HG02588 (cell line): Measurements from ENCODE around the gene ATP8A2.

Experiments used
- ATAC-seq: cut with Tn5 transposase; IDR thresholded peaks from one replicate; pipeline ENCODE4 v1.9.1; 2021; ENCODE audit warnings: mild to moderate bottlenecking, moderate library complexity; ENCODE audit not compliant: unreplicated experiment

ATP8A2 gene

DNA sequence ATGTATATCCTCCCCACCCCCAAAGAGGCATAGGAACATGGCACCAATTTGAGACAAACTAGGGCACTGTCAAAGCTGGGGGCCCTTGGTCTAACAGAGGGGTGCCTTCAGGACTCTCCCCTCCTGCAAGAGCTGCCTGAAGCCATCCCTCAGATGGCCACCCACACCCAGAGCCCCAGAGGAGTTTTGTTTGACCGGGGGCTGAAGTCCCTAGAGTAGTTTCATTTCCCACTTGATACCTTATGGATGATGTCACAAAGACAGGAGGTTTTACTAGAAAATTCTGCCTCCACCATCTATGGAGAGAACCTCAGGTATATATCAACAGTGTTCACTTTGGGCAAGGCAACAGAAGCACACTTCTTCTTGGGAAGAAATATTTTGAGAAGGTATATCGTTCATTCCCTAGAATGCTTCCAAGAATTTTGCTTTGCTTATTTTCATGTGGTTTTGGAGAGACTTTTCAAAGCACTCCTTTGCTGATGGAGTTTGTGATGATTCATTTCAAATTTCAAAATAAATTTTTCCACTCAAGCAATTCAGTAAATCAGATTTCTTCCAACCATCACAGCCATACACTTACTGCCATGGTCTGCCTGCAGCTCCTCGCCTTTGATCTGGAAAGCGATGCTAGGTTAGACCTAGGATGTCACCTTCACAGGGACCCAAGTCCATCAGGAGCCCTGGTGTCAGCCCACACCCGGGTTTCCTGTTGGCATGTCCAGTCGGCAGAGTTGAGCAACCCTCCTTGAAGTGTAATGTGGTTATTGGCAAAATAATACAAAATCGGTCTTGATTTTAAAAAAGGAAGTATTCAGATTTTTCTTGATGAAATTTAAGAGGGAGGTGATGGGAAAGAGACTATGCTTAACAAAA lies 473.0 kb downstream of the ATP8A2 start:
- no peak for ATAC-seq

DNA sequence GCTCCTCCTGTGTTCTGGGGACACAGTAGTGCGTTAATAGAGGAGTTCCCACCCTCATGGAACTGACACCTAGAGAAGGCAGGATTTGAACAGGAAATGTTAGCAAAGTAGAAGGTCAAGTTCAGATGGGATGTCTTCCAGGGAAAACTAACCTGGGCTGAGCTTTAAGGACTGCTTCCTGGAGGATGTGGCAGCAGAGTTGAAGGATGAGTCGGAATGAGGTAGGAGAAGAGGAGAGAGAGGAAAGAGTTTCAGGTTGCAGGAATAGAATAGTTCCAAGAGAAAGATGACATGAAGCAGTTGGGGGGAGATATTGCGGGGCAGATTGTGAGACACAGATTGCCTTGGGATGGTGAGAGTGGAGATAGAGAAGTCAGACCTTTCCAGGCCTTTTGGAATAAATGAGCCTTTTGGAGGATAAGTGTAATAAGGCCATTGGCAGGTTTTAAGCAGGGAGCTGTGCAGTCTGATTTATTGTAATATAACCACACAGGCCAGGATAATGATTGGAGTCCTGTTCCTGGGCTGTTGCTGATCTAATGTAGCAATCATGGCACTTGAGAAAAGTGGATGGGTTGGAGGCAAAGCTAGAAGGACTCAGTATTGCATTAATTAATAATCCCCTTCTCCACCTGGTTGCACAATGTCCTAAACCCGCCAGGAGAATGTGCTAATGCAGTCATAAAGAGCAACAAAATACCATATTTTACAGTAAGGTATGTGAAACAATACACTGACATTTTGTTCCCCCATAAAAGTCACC lies 474.6 kb downstream of the ATP8A2 start:
- ATAC-seq: no peak

DNA sequence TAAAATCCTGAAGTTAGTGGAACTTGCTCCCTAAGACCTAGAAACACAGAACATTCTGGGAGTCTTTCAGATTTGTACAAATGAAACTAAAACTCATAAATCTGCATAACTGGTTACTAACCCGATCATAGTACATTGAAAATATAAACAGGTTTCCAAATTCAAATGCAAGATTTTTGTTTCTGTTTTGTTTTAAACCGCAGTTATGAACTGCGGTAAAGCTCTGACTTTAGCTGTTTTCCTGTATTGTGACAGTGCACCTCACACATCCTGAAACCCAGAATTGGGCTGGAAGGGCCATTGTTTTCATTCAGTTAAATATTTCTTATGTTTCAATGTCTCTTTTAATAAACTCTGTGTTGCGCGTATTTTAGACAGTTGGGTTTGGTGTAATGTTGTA lies 475.4 kb downstream of the ATP8A2 start:
- peak; percentile 51 for ATAC-seq

DNA sequence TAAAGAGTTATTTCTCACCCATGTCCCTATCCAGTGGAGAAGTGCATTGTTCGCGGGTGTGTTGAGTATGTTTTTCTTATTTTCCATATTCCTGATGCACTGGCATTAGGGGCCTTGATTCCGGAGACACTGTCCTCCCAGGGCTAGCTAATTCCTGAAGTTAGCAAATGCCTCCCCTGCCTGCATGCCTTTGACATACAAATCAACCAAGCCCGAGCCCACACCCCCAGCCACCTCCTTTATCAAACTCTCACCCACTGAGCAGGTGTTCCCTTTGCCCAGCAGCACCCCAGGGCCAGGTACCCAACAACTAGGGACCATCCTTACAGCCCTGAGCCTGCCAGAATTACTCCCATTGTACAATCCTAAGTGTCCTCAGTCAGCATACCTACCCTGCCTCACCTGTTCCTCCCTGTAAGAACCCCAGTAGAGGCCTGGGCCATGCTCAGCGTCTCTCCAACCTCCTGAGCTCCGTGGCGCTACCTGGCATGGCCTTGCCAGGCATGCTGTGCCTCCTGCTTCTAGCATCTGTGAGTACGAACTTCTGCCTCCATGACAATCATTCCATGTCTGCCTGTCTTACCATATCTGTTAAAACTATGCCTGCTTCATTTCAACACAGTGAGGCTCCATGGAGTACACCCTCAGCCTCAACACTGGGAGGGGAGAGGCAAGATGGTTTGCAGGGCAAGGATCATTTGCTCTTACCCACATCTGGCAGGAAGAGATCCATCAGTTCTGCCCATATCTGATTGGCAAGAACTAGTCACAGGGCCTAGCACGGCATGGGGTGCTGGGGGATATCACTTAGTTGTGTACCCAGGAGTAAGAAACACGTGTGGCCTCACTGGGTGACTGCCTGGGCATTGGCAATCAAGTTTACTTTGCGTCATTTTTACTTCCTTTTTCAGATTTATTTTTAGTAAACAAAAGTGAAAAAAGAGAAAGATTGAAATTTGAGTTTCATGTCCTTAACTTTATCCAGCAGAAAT lies 476.2 kb downstream of the ATP8A2 start:
- ATAC-seq: no peak

DNA sequence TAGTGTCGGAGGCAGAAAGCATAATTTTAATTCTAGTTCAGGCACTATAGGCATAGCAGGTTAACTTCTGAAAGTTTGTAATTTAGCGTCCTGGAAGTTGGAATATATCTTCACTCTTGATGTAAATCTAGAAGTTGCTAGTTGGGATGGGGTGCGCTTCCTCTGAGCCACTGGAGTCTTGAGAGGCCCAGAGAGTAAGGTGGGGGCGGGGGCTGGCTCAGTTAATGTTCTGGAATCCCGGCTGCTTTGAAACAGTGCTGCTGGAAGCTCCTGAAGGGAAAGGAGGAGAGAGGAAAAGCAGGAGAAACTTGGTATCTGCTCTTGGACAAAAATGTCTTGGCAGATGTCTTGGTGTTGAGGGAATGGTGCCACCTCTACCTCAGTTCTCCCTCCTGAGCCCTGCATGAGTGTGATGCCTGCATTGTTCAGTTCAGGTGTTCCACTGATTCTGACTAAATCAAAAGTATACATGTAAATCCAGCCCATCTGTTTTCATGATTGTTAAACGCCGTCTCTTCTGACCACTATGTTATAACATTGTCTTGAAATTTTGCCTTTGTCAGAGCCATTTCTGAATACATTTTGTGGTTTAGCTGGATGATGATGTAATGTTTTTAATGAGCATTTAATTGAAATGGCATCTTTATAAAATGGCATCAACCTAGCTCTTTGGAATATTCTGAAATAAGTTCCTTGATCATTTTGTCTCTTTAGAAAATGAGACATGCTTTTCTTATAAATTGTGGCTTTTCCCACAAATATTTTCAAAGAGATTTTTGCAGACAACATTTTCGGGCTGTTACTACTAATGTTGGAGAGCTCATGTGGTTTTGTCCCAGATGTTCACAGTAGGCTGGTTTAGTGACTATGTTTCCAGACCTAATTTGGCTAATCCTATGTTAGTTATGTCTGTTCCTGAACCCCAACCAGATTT lies 477.3 kb downstream of the ATP8A2 start:
- ATAC-seq: no peak

DNA sequence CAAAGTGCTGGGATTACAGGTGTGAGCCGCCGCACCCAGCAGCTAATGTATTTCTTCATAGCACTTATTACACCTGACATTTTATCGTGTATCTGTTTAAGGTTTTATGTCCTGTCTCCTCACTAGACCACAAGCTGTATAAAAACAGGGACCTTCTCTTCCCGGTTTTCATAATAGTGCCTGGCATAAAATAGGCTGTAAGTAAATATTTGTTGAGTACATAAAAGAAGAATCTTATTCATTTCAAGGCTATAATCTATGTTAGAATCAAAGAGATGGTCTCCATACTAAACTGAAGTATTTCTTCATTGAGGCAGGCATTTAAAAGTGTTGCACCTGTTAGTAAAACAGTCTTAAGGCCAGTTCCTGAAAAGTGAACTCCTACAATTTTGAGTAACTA lies 486.1 kb downstream of the ATP8A2 start:
- ATAC-seq: no peak

DNA sequence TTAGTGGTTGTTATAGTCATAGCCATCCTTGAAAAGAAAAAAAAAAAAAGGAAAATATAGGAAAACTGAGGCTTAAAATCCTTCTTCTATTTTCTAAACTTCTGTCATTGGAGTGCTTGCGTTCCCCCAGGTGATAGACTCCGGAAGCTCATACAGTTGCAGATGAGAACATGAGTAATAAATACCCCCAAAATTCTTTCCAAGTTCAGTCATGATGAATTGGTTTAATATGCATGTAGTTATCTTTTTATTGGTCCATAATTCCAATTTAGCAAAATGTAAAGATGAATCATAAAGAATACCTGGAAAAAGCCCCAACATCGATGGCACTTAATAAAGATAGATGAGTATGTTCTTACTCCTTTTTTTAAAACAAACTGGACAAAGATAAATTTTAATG lies 487.8 kb downstream of the ATP8A2 start:
- no peak for ATAC-seq

DNA sequence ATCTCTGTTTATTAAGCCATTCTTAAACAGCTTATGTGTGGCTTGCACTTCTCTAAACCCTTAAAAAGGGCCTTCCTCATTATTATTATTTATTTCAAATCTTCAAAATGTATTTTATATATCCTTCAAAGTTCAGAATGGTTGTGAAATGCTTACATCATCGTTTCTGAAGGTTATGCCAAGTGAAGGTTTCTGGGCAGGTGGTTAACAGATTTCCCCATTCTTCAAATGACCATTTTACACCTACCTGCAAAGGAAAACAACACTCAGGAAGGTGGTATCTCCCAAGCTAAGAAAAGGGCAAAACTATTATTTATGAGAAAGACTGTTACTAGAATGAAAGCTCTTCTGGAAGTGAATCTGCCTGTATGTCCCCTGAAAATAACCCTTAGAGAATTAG lies 488.5 kb downstream of the ATP8A2 start:
- ATAC-seq: no peak

DNA sequence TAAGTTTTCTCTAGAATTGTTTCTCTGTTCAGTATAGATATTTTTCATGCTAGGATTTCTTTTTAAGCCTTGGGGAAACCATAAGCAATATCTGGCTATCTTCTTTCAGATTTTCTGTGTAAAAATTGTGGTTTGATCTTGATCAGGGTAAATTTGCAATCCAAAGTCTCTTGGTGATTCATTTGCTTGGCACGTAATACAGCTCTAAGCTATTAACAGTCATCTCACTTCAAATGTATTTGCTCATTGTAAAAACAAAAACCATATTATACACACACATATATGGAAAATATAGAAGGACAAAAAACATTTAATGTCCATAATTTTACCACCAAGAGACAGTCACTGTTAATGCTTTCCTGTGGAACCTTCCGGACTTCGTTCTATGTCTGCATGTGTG lies 489.1 kb downstream of the ATP8A2 start:
- no peak for ATAC-seq

DNA sequence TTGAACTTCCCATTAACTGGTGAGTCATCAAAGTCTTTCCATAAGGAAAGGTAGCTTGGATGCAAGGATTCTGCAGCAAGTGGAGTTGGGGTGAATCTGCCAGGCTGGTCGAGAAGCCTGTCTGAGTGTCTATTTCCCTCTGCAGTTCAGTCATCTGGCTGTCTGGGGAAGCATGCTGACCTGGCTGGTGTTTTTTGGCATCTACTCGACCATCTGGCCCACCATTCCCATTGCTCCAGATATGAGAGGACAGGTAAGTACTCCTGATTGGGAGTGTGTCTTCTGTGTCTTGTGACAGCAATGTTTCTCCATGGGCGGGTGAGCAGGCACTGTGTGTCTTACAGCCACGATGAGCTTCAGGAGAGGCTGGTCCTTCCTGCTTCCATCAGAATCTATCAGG lies 490.4 kb downstream of the ATP8A2 start:
- ATAC-seq: no peak

DNA sequence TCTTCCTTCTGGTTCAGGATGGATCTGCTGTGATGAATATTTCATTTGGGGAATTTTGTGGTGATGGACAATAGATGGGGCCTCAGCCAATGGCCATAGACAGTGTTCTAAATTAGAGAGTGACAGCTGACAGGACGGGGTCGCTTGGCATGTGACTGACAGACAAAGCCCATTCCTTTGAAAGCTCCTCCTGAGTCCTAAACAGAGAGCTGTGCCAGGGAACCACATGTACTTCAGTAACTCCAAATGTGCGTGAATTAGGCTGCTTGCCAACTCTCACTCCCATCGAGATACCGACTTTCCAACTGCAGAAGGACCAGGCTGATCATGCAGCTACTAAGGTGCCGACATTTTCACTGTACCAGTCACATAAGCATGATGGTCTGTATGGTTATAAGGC lies 492.3 kb downstream of the ATP8A2 start:
- no peak for ATAC-seq

DNA sequence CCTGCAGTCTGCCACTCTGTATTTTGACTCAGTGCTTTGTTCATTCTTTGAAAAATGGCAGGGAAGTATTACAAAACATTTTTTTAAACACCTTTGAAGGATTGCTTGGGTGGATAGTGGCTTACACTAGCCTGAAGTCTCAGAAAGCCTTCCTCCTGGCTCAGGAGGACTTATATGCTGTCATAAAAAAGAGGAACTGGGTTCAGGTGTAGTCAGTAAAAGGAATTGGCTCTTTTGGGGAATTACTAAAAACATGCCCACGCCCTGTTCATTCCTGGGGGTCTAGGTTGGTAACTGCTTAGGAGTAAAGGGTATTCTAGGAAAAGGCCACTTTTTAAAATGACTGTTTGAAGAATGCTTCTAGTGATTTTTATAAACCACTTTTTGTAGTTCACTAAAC lies 493.2 kb downstream of the ATP8A2 start:
- no peak for ATAC-seq

DNA sequence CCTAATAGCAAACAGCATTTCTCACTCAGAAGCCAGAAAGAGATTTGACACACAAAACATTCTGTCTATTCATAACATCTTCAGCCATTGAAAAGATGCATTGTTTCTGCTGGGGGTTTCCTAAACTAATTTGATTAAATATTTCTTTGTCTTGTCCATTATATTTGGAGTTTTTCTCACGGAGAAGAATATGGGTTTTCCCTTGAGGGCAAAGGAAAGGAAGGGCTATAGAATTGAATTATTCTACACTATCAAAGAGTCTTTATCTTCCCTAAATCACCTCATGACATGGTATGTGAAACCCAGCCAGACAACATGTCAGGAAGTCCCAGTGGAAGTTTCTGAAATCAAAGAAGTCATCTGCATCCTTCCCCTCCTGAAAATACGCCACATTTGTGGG lies 493.6 kb downstream of the ATP8A2 start:
- no peak for ATAC-seq

DNA sequence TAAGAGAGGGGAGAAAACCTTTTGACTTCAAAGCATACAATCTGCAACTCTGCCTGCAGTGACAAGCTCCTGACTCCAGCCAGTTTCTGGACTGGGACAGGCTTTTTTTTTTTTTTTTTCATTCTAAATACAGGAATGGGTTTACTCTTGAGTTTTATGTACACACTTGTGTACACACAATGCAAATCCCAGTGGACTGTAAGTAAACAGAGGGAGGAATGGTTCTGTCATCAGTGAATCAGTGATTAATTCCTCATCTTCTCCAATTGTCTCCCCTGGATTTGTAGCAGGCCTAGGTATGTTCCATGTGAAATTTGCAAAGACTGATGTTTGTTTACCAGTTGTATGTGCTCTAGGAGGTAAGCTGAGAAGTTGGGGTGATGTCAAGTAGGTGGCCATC lies 495.3 kb downstream of the ATP8A2 start:
- ATAC-seq: no peak

DNA sequence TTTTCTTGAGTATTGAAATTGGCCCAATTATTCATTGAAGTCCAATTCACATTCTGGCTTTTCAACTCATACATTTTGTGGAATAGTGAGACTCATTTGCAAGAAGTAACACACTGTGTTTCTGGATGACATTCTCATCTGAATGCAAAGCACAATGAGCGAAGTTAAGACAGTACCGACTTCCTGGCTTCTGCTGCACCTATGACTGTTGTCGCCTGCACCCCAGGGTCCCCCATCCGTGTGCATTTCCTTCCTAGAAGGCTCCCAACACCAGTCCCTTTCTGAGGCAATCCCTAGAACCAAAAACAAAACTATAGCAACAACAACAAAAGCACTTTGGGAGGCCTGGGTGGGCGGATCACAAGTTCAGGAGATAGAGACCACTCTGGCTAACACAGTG lies 496.7 kb downstream of the ATP8A2 start:
- ATAC-seq: no peak

DNA sequence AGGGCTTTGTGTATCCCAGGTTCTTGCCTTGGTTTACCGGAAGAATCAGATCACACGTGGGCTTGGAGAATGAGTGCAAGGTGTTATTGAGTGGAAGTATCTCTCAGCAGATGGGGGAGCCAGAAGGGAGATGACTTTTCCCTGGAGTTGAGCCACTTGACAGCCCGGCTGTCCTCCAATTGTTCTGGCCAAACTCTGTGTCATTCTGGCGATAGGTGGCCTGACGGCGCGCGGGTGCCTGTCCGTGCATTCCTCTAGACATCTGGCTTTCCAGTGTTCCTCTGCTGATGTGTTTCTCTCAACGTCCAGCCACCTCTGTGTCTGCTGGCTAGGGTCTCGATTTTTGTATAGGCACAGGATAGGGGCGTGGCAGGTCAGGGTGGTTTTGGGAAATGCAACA lies 498.2 kb downstream of the ATP8A2 start:
- ATAC-seq: no peak

DNA sequence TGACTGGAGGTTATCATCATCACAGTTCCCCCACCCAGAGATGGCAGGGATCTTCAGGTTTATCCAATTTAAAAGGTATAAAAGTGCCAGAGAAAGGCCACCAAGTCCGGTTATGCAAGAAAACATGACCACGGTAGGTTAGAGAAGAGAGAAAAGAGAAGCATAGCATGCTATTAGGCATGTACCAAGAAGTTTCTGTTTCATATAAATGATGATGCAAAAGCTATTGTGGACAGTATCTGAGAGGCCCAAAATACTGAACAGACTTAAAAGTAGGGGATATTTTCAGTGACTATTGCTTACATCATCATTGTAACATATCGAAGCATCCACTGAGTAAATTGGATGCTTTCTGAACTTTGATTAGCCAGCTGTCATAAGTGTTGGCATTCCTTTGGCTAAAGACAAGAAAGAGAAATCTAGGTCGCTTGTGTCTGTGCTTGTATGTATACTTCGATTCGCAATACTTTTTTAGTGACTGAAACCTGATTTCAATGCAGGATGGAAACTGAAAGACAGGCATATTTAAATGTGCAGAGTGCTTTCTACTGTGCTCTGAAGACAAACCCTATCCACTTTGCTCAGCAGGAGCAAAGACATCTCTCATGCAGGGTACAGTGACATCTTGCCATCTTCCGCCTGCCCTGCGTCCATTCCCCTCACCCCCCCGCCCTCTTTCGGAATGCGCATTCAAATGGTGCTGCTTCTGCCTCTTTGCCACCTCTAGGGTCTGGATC lies 499.8 kb downstream of the ATP8A2 start:
- no peak for ATAC-seq

DNA sequence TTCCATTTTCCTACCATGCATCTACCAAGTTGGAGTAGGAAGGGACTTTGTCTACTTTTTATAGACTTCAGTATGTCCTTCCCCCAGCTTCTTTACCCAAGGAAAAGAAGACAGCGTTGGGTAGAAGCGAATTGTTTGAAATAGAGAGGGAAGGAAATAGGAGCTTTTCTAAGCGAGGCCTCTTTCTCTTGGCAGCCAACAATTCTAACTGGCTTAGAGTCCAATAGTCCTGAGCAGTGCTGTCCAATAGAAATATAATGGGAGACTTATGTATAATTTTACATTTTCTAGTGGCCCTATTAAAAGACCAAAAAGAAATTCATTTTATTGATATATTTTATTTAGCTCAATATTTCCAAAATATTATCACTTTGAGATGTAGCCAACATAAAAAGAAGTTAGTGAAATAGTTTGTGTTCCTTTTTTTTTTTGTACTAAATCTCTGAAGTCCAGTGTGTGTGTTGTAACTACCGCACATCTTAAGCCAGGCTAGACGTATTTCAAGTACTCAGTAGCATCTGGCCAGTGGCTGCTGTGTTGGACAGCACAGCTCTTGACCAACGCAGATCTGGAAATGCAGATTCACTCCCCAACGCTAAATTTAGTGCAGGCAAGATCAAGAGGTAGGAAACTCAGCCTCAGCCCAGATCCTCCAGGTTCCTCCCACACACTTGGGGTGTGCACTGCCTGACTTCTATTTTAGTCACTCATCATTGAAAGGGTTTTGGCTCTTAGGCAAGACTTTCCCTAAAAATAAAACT lies 500.9 kb downstream of the ATP8A2 start:
- ATAC-seq: no peak

DNA sequence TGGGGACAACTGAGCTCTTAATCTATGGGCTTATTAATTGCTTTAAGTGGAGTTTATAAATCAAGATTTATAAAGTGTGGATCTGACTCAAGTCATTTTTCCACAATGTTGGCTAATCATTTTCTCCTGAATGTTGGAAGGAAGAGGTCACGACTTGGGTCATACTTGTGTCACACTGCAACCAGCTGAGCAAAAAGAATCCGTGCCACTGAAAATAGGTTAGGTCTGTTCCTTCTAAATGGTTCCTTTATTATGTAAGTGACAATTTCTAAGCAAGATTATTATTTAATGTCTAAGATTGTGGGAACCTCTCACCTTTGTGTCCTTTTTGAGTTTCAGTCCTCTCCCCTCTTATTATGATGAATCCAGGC lies 501.5 kb downstream of the ATP8A2 start:
- no peak for ATAC-seq
